Left ventricle myocardium inferior (tissue), 1 donor: ENCODE results near the gene HOOK2. TPM values are rescaled to one million over a fixed set of nuclear protein-coding genes. Genes with fewer than 3 reads are reported as not detected.

Experiments used
- DNase-seq: peaks from one replicate; pipeline ENCODE4 v3.0.0-alpha.2; 2020
- H3K27ac ChIP-seq: fragments of 200-600 bp; replicated peaks from 2 replicates; pipeline ENCODE4 v1.8.0; 2021
- H3K27me3 ChIP-seq: fragments of 200-600 bp; 2 replicates; pipeline ENCODE4 v1.8.0; 2021; ENCODE audit warnings: low read depth
- H3K36me3 ChIP-seq: fragments of 200-600 bp; 2 replicates; pipeline ENCODE4 v1.8.0; 2021
- H3K4me1 ChIP-seq: fragments of 200-600 bp; 2 replicates; pipeline ENCODE4 v1.8.0; 2021
- H3K4me3 ChIP-seq: fragments of 200-600 bp; 2 replicates; pipeline ENCODE4 v1.8.0; 2021; ENCODE audit warnings: mild to moderate bottlenecking, moderate library complexity
- H3K9me3 ChIP-seq: fragments of 200-600 bp; replicated peaks from 2 replicates; pipeline ENCODE4 v1.8.0; 2021
- intact Hi-C: fragments of 100-400 bp; cut with micrococcal nuclease; formaldehyde crosslinking; loops from one replicate; pipeline ENCODE4 v1.11.0; 2022
- total RNA-seq: library from RNA; stranded (reverse); fragmentation: NEBNext Ultra II Directional; extraction: Animal tissue kit (Norgen Biotek cat#: 25700); gene quantifications from one replicate; pipeline ENCODE4 v1.2.1, GENCODE V29; 2021
- TF ChIP-seq, protein P1 (sequence below): fragments of 200-600 bp; IDR thresholded peaks from 2 replicates; pipeline ENCODE4 v1.8.0; 2021; ENCODE audit warnings: antibody characterized with exemption, mild to moderate bottlenecking, borderline replicate concordance
- donor health status: DM: no; HTN: yes; CAD: no; lungs with severe emphysema.

The HOOK2 gene
- total RNA-seq, 1 donor from 2014 or later: 66.3 TPM

DNA sequence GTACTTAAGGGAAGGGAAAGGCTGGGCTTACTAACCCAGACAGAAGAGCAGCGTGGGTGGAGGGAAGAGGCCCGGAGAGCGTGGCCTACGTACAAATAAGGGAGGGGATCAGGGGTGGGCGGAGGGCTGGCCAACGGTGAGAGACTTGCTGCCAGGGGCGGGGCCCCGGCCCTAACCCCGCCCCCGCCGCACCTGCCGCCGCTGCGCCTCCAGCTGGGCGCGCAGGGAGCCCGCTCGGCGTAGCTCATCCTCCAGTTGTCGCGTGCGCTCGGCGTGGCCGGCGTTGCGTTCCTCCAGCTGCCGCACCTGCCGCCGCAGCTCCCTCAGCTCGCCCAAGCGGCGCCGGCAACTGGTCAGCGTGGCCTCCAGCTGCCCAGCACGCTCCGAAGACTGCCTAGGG is 5.7 kb downstream of the HOOK2 start:
- intact Hi-C loops: loop anchor here (10.0 kb wide), 1 partner anchor 75 kb away; no protein-coding TSS in a partner anchor
- peak overlapping the region; percentile 23 for H3K27ac ChIP-seq

DNA sequence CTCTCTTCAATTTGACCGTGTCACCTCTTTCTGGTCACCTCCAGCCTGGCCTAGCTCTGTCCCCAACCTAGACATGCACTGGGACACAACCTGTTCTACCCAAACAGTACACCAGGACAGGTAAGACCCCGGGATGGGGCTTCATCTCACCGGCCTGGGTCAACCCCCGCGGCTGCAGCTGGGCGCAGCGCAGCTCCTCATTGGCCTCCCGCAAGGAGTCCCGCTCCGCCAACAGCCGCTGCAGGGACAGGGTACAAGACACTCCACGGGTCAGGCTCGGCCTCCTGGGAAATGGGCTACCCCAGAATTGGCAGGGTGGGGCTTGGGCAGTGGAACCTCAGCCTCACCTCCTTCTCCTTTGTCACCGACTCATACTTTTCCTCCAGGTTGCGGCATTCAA is 7.7 kb downstream of the HOOK2 start:
- no peak for DNase-seq
- H3K9me3 ChIP-seq: no peaks in the 10 kb centered on the region
- intact Hi-C loops: loop anchor here (10.0 kb wide), 1 partner anchor 77 kb away; no protein-coding TSS in a partner anchor
- no peaks in the 10 kb centered on the region for H3K27me3 ChIP-seq
- H3K4me1 ChIP-seq: peaks cover 48% of the 10 kb centered on the region
- TF ChIP-seq, protein P1, sequence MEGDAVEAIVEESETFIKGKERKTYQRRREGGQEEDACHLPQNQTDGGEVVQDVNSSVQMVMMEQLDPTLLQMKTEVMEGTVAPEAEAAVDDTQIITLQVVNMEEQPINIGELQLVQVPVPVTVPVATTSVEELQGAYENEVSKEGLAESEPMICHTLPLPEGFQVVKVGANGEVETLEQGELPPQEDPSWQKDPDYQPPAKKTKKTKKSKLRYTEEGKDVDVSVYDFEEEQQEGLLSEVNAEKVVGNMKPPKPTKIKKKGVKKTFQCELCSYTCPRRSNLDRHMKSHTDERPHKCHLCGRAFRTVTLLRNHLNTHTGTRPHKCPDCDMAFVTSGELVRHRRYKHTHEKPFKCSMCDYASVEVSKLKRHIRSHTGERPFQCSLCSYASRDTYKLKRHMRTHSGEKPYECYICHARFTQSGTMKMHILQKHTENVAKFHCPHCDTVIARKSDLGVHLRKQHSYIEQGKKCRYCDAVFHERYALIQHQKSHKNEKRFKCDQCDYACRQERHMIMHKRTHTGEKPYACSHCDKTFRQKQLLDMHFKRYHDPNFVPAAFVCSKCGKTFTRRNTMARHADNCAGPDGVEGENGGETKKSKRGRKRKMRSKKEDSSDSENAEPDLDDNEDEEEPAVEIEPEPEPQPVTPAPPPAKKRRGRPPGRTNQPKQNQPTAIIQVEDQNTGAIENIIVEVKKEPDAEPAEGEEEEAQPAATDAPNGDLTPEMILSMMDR: no peak
- no peak overlapping the region for H3K4me3 ChIP-seq
- peaks cover 44% of the 10 kb centered on the region for H3K36me3 ChIP-seq
- H3K27ac ChIP-seq: no peak overlapping the region

More for the DNA sequence above, 5.7 kb downstream of the HOOK2 start:
- no peaks in the 10 kb centered on the region for H3K27me3 ChIP-seq
- no peak overlapping the region for H3K4me3 ChIP-seq
- H3K36me3 ChIP-seq: peaks cover 34% of the 10 kb centered on the region
- no peak for DNase-seq
- H3K9me3 ChIP-seq: no peaks in the 10 kb centered on the region
- TF ChIP-seq, protein P1: no peak
- H3K4me1 ChIP-seq: peaks cover 58% of the 10 kb centered on the region

GRCh38 chr19:12767150-12767549 is 8.2 kb downstream of the HOOK2 start:
- H3K4me3 ChIP-seq: no peak overlapping the region
- no peak for DNase-seq
- intact Hi-C loops: loop anchor here (10.0 kb wide), 1 partner anchor 78 kb away; no protein-coding TSS in a partner anchor
- TF ChIP-seq, protein P1: no peak
- H3K9me3 ChIP-seq: no peaks in the 10 kb centered on the region
- no peak overlapping the region for H3K27ac ChIP-seq
- peaks cover 48% of the 10 kb centered on the region for H3K4me1 ChIP-seq
- H3K36me3 ChIP-seq: peaks cover 44% of the 10 kb centered on the region
- H3K27me3 ChIP-seq: no peaks in the 10 kb centered on the region

DNA sequence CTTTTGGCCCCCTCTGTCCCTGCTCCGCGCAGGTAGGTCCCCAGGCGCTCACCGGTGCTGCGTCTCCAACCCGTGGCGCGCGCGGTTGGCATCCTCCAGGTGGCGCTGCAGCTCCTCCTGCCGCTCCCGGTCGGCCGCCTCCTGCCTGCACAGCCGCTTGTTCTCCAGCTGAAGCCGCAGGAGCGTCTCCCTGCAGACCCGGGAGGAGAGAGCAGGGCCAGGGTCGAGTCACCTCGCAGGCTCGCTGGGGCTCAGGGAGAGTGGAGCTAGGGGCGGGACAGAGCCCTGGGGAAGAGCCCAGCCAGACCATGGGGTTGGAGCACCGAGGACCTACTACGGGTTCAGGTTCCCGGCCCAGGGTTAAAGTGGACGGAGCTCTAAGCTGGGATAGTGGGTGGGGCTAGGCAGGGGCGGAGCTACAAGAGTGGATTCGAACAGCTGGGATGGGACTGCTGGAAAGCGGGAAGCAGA is 9.3 kb downstream of the HOOK2 start:
- H3K27ac ChIP-seq: peak overlapping the region; percentile 82
- TF ChIP-seq, protein P1: peak; percentile 98
- peak overlapping the region; percentile 64 for H3K4me3 ChIP-seq
- no peaks in the 10 kb centered on the region for H3K9me3 ChIP-seq
- H3K27me3 ChIP-seq: no peaks in the 10 kb centered on the region
- peaks cover 43% of the 10 kb centered on the region for H3K36me3 ChIP-seq
- DNase-seq: peak; percentile 90
- H3K4me1 ChIP-seq: peaks cover 45% of the 10 kb centered on the region
- intact Hi-C loops: loop anchor here (10.0 kb wide), 1 partner anchor 79 kb away; no protein-coding TSS in a partner anchor

DNA sequence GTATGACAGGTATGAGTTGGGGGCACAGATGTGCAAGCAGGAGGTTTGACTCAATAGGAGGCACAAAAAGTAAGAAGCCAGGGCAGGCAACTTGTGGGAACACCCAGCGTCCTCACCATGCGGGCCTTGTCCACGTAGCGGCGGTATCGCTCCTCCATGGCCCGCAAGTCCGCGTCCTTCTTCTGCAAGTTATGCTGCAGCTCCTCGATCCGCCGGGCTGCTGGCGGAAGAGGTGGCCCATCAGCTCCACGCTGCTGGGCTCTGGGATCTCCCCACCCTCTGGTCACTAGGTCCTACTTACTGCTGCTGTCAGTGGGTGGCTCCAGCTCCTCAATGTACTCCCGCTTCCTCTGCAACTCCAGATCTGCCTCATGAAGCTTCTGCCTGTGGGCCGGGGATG is 10.7 kb downstream of the HOOK2 start:
- Histone ChIP-seq H3K36me3 (peaks cover 29% of the 10 kb centered on the region), H3K4me1 (peaks cover 44% of the 10 kb centered on the region), H3K27me3 (no peaks in the 10 kb centered on the region), H3K27ac (no peak overlapping the region), H3K4me3 (no peak overlapping the region), H3K9me3 (no peaks in the 10 kb centered on the region)
- DNase-seq: no peak
- intact Hi-C loops: loop anchor here (10.0 kb wide), 1 partner anchor 80 kb away; no protein-coding TSS in a partner anchor
- TF ChIP-seq, protein P1: no peak
